Spinal cord (tissue), 10 donors: ENCODE results near the gene AP2A2. TPM values are rescaled to one million over a fixed set of nuclear protein-coding genes. Genes with fewer than 3 reads are reported as not detected.

ENCODE experiments used
- DNase-seq, 6 donors: peaks; one replicate each; pipeline versions ENCODE4 v3.0.0 to v3.0.0-alpha.2; 2013 to 2015; ENCODE audit warnings: low spot score in 6 of 6, low read depth in 4 of 6
- H3K27ac ChIP-seq: one replicate; pipeline ENCODE4 v1.5.1; 2013; ENCODE audit warnings: low read depth, low read length, control low read depth
- H3K27me3 ChIP-seq: one replicate; pipeline ENCODE4 v1.6.1; 2013; ENCODE audit warnings: low read length; ENCODE audit not compliant: control insufficient read depth, insufficient read depth
- H3K36me3 ChIP-seq: one replicate; pipeline ENCODE4 v1.6.1; 2013; ENCODE audit warnings: low read length; ENCODE audit not compliant: control insufficient read depth, insufficient read depth
- H3K4me1 ChIP-seq: one replicate; pipeline ENCODE4 v1.6.1; 2013; ENCODE audit warnings: low read length; ENCODE audit not compliant: control insufficient read depth, insufficient read depth
- H3K4me3 ChIP-seq: one replicate; pipeline ENCODE4 v1.5.1; 2013; ENCODE audit warnings: low read depth, low read length, control low read depth
- H3K9me3 ChIP-seq: one replicate; pipeline ENCODE4 v1.6.1; 2013; ENCODE audit warnings: low read length; ENCODE audit not compliant: control insufficient read depth, insufficient read depth
- WGBS: methylation state at CpG from one replicate; pipeline ENCODE4 v1.1.5; 2013; ENCODE audit warnings: missing lambda C conversion rate; ENCODE audit not compliant: insufficient coverage; 5-methylcytosine and 5-hydroxymethylcytosine counted together
- polyA plus RNA-seq, 2 donors: library from polyadenylated mRNA; unstranded; fragments of 120-200 nt; gene quantifications; one replicate each; pipeline ENCODE4 v1.2.1, GENCODE V29; 2013; ENCODE audit not compliant: insufficient read length in 2 of 2
- total RNA-seq, 2 donors: library from RNA; depleted of rRNA in 1 of 2; stranded (reverse); fragments of 120-200 nt in 1 of 2; fragments of >200 nt in 1 of 2; gene quantifications; one replicate each; pipeline versions ENCODE4 v1.2.3 to v1.2.4, GENCODE V29; 2013 to 2014
- donor health status: healthy.

The AP2A2 gene
- total and polyA plus RNA-seq, 4 donors = 46.4 to 132 (median 82.1) TPM

DNA sequence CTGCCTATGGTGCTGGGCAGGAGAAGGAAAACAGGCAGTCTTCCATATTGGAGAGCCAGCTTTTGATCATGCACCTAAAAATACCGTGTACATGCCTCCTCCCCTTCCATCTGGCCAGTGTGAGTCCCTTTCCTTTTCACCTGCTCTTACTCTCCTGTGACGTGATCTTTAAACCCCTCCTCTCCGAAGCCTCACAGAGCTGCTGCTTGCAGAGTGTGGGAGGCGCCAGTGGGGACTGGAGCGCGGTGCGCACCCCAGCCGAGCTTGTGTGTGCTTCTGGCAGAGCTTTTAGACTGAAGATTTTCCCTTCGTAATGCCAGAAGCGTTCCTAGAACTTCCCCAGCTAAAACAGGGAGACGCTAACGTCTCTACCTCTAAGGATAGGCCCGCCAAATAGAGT lies 81.1 kb downstream of the AP2A2 start:
- no peaks in the 10 kb centered on the region for H3K27me3 ChIP-seq
- H3K9me3 ChIP-seq = no peaks in the 10 kb centered on the region
- 80% methylated on average over 11 of the region's 13 CpGs for WGBS
- peaks cover 16% of the 10 kb centered on the region for H3K4me1 ChIP-seq
- H3K4me3 ChIP-seq = no peak overlapping the region
- peaks cover 89% of the 10 kb centered on the region for H3K36me3 ChIP-seq
- peak in 2 of 6 donors; percentile 27 to 40 for DNase-seq
- H3K27ac ChIP-seq = no peak overlapping the region

DNA sequence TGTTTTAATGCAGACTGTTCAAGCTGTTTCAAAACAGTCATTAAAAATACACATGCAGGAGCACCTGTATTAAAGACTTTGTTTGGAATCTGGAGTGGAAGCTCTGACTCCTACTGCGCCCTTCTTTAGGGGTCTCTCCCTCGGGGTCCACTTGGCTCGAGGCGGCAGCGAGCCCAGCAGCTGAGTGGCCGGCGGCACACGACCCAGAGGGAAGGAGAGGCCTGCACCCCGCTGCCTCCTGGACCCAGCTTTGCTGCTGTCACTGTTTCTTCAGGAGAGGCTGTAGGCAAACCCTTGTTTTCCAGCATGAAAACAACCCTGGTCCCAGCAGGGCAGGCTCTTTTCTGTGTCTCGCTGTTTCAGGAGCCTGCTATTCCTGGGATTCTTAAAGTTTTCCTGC lies 81.6 kb downstream of the AP2A2 start:
- H3K27ac ChIP-seq = no peak overlapping the region
- H3K36me3 ChIP-seq = peaks cover 89% of the 10 kb centered on the region
- peaks cover 16% of the 10 kb centered on the region for H3K4me1 ChIP-seq
- no peaks in the 10 kb centered on the region for H3K9me3 ChIP-seq
- no peak overlapping the region for H3K4me3 ChIP-seq
- DNase-seq = no peak
- WGBS = 88% methylated on average over 10 of the region's 10 CpGs
- H3K27me3 ChIP-seq = no peaks in the 10 kb centered on the region

- H3K27ac ChIP-seq = no peak overlapping the region
- no peaks in the 10 kb centered on the region for H3K9me3 ChIP-seq
- WGBS = 73% methylated on average over 33 of the region's 38 CpGs
- no peak overlapping the region for H3K4me3 ChIP-seq
- peak in 1 of 6 donors; percentile 6 for DNase-seq
- H3K4me1 ChIP-seq = peaks cover 16% of the 10 kb centered on the region
- H3K27me3 ChIP-seq = no peaks in the 10 kb centered on the region
- H3K36me3 ChIP-seq = peaks cover 89% of the 10 kb centered on the region
These were observed 82.5 kb downstream of the AP2A2 start for GRCh38 chr11:1008001-1008802.

- H3K36me3 ChIP-seq = peaks cover 91% of the 10 kb centered on the region
- 84% methylated on average over 9 of the region's 11 CpGs for WGBS
- H3K9me3 ChIP-seq = no peaks in the 10 kb centered on the region
- DNase-seq = no peak
- H3K27me3 ChIP-seq = no peaks in the 10 kb centered on the region
- H3K4me1 ChIP-seq = peaks cover 16% of the 10 kb centered on the region
- no peak overlapping the region for H3K4me3 ChIP-seq
- no peak overlapping the region for H3K27ac ChIP-seq
These were observed 83.1 kb downstream of the AP2A2 start for GRCh38 chr11:1008803-1009145.

GRCh38 chr11:1009371-1009770 lies 83.7 kb downstream of the AP2A2 start:
- peaks cover 91% of the 10 kb centered on the region for H3K36me3 ChIP-seq
- H3K27me3 ChIP-seq = no peaks in the 10 kb centered on the region
- H3K4me1 ChIP-seq = peaks cover 16% of the 10 kb centered on the region
- no peaks in the 10 kb centered on the region for H3K9me3 ChIP-seq
- DNase-seq = no peak
- 95% methylated on average over 33 of the region's 33 CpGs for WGBS
- no peak overlapping the region for H3K4me3 ChIP-seq
- H3K27ac ChIP-seq = no peak overlapping the region

GRCh38 chr11:1009991-1010390 lies 84.3 kb downstream of the AP2A2 start:
- Histone ChIP-seq H3K9me3 (no peaks in the 10 kb centered on the region), H3K36me3 (peaks cover 93% of the 10 kb centered on the region), H3K27me3 (no peaks in the 10 kb centered on the region), H3K27ac (no peak overlapping the region), H3K4me3 (no peak overlapping the region), H3K4me1 (peaks cover 16% of the 10 kb centered on the region)
- DNase-seq = no peak
- 91% methylated on average over 17 of the region's 17 CpGs for WGBS

DNA sequence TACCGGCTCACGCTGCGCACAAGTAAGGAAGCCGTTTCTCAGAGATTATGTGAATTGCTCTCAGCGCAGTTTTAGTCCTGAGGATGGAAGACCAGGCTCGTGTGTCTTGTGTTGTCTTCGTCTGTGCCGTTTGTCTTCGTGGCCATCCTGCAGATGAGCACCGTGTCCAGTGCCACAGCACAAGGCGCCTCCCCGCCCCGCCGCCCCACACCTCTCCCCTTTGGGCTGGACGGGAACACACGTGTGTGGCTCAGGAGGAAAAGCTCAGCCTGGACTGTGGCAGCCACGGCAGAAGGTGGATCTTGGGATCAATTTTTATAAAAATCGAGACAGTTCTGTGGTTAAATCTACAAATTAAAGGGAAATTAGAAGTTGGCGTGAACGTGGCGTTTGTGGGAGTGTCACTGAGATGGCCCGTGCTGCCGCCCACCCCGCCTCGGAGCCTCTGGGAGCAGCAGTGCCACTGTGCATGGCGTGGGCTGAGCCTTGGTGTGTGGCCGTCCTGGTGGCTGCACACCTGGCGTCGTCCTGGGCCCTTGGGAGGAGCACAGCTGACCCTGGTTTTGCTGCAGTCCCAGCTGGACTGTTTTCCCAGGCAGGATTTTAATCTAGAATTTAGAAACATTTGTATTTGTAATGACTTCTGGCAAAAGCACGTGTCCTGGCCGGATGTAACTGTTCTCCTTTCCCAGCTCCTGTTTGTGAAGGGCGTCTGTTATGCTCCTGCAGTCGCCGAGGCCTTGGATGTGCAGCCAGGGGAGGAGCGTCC lies 85.1 kb downstream of the AP2A2 start:
- H3K4me3 ChIP-seq = no peak overlapping the region
- H3K27me3 ChIP-seq = no peaks in the 10 kb centered on the region
- H3K9me3 ChIP-seq = no peaks in the 10 kb centered on the region
- DNase-seq = no peak
- H3K27ac ChIP-seq = no peak overlapping the region
- peaks cover 89% of the 10 kb centered on the region for H3K36me3 ChIP-seq
- 92% methylated on average over 32 of the region's 35 CpGs for WGBS
- H3K4me1 ChIP-seq = peaks cover 14% of the 10 kb centered on the region

- peaks cover 86% of the 10 kb centered on the region for H3K36me3 ChIP-seq
- WGBS = 94% methylated on average over 16 of the region's 17 CpGs
- no peak overlapping the region for H3K27ac ChIP-seq
- no peak for DNase-seq
- H3K4me1 ChIP-seq = peaks cover 14% of the 10 kb centered on the region
- no peaks in the 10 kb centered on the region for H3K9me3 ChIP-seq
- no peak overlapping the region for H3K4me3 ChIP-seq
- no peaks in the 10 kb centered on the region for H3K27me3 ChIP-seq
These were observed 85.6 kb downstream of the AP2A2 start for GRCh38 chr11:1011320-1011698.

GRCh38 chr11:1012291-1012690 lies 86.6 kb downstream of the AP2A2 start:
- no peaks in the 10 kb centered on the region for H3K27me3 ChIP-seq
- no peak overlapping the region for H3K4me3 ChIP-seq
- H3K27ac ChIP-seq = no peak overlapping the region
- DNase-seq = no peak
- H3K4me1 ChIP-seq = peaks cover 14% of the 10 kb centered on the region
- peaks cover 86% of the 10 kb centered on the region for H3K36me3 ChIP-seq
- H3K9me3 ChIP-seq = no peaks in the 10 kb centered on the region
- WGBS = 86% methylated on average over 16 of the region's 17 CpGs
